GM21447 (cell line): ENCODE measurements around the gene MOB3B.
"Not testable (repeated sequence)": the region's sequence is repeated elsewhere in the genome, so short reads cannot be mapped to it uniquely, and the experiment has no call there.

ENCODE experiments used
- ATAC-seq: cut with Tn5 transposase; IDR thresholded peaks from one replicate; pipeline ENCODE4 v1.9.1; 2021; ENCODE audit not compliant: unreplicated experiment

Gene MOB3B

DNA sequence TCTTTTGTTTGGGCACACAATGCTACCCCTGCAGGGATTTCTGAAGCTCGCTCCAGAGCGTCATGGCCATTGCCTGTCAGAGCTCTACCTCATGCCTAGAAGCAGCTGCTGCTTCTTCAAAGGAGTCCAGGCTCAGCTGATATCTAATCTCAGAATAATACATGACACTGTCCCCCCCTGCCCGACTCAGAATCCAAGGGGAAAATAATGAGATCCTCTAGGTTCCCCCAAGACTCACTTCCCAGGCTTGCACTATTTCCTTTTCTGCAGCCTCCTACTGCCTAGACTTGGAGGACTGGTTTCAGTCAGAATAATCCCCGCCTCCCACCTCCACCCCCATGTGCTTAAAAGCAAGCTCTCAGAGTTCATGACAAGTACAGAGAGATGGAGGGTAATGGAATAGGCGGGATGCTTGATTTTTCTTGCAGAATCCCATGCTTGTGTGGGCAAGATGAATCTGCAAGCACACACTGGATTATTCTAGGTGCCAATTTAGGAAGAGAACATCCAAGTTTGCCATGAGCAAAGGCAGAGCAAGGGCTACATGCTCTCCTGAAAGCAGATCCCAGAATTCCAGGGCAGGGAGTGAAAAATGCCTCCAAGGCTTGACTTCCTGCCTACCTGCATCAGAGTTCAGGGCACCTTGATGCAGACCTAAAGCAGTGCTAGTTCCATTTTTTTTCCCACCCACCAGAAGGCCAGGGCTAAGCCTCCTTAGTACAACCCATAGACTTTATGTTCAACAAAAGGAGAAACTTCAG lies 102.9 kb downstream of the MOB3B start:
- ATAC-seq: no peak

DNA sequence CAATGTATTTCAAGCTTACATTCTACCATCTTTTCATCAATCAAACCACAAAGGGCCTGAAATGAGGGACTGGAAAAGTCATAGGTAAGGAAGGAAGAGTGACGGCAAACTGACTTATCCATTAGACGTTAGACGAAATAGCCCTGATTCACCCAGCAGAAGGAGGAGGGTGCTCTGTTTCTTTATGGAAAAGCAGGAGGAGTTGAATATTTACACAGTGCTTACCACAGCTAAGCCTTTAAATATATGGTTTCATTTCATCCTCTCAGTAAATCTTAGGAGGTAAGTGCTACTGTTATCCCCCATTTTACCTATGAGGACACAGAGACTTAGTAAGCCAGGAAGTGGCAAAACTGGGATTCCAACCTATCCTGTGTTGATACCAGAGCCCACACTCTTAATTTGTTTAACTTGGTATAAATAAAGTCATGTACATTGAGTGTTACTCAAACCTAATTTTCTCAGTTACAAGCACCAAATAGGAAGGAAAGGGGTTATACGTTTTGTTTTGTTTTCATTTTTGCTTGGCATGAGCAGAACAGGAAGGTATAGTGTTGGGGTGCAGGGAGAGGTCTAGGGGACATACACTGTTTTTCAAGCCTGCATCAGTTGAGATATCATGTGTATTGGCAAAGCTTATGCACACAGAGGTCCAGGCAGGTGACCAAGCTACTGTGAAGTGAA lies 103.6 kb downstream of the MOB3B start:
- ATAC-seq: no peak

DNA sequence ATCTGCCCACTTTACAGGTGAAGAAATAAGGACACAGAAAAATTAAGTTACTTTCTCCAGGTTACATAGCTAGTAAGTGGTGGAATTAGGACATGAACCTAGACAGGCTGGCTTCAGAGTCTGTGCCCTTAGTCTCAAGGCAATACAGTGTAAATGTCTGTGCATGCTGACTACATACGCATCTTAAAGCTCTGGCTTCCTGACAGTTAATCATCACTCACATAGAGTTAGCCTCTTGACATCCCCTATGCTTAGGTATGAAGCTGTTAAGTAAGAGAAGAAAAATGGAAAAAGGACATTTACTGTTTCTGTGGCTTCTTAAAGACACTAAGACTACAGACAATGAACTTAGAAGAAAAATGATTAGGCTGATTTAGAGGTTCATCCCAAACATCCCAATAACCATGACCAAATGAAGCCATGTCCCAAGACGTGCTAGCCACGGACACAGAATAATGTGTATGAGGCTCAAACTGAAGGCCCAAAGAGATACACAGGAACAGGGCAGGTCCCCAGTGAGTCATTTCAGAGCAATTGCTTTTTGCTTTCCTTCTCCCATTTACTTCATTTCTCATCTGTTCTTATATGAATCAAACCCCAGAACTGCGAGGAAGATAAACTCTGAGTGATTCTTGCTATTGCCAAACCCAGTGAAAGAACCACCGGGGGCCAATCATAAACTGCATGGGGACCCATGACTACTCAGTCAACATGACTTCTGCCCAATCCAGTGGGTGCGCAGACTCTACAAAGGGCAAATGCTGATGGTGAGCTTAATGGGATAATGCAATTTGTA lies 105.5 kb downstream of the MOB3B start:
- no peak for ATAC-seq

DNA sequence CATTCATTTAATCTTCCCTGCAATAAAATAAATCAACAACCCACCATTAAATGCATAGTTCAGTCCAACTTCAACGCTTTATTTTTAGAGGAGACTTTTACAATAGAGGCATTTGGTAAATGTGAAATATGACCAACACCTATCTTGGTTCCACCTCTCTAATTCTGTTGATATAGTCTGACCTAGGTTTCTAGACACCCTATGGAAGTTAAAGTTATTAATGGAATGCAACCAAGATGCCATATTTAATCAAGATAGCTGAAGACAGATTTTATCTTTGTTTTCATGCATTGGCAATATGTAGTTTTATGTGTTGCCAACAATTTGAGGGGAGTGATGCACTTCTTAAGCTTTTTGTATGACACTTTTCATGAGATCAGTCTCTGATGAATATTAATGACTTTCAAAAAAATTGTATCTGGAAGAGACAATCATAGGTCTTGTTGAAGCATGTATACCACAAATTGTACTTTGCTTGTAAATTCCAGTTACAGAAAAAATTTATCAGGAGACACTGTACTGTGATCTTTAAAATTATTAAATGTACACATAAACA lies 107.3 kb downstream of the MOB3B start:
- no peak for ATAC-seq

DNA sequence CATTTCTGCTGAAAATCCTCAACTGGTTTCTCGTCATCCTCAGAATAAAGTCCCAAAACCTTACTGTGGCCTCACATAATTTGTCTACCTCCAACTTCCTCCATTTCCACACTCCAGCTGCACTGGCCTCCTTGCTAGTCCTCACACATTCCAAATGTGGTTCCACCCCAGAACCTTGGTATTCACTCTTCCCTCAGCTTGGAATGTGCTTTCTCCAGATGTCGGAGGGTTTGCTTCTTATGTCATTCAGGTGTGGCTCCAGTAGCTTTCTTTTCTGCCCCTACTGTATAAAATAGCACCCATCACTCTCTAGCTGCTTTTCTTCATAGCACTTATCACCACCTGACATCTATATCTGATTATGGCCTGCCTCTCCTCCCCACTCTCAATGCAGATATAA lies 108.0 kb downstream of the MOB3B start:
- no peak for ATAC-seq

DNA sequence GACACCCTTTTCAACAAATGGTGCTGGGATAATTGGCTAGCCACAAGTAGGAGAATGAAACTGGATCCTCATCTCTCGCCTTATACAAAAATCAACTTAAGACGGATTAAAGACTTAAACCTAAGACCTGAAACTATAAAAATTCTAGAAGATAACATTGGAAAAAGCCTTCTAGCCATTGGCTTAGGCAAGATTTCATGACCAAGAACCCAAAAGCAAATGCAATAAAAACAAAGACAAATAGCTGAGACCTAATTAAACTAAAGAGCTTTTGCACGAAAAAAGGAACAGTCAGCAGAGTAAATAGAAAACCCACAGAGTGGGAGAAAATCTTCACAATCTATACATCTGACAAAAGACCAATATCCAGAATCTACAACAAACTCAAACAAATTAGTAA lies 110.1 kb downstream of the MOB3B start:
- ATAC-seq: not testable (repeated sequence)

DNA sequence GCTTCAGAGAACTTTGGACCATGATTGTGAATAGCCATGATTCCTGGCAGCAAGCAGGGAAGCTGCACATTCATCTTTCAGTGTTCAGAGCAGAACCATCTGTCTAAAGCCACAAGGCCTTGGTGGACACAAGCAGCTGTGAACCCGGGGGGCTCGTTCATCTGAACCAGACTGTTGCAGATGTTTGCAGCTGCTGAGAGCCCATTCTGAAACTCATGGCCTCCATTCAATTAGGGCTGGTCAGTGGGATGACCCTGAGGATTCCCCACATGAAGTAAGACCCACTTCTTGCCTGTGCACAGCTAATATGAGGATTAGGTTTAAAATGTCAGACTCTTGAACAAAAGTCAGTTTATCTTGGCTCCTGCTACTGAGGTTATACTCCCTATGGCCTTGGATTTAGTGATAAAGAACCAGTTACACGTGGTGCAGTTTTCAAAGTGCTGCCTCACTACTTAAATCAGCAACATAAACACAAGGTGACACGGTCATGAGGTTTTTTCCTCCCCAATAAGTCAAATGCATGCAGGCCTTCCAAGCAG lies 115.3 kb downstream of the MOB3B start:
- ATAC-seq: no peak

DNA sequence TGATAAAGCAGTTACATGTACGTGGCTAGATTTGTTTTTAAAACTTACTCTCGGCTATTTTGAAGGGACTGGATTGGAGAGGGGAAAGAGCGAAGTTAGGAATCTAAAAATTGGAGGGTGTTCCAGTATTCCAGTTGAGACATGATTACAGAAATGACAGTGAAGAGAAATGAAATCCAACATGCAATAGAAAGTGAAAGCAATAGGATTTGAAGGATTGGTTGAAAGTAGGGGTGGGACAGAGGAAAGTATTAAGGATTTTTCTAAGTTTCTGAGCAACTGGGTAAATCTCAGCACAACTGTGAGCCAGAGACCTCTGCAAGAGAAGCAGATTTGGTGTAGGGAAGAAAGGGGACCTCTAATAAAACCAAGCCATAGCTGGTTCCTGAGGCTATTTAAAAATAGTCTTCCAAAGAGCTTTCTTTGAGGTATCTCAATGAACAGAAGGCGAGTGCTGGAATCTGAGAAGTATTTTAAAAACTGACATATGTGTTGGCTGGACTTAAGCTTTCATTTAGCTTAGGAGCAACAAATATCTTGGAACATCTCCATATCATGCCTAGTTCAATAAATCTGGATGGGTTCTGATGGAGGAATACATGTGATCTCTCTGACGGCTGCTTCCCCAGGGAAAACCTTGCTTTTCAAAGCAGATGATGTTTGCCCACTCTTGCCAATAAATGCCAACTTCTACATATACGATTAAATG lies 115.9 kb downstream of the MOB3B start:
- no peak for ATAC-seq

DNA sequence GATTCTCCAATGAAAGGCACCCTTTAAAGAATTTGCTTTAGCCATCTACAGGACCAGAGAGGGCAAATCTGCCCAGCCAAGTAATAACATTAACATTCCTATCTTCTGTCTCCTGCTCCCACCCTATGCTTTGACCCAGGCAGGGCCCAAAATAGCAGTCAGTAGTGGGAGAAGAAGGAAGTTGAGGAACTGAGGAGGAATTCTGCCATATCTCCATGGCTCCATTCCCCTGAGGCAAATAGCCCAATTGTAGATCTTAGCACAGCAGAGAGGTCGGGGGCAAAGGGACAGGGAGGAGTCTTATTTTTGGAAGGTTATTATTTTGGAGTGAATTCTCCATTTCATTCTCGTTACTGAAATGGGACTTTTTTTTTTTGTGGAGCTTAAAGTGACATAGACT lies 116.7 kb downstream of the MOB3B start:
- no peak for ATAC-seq

DNA sequence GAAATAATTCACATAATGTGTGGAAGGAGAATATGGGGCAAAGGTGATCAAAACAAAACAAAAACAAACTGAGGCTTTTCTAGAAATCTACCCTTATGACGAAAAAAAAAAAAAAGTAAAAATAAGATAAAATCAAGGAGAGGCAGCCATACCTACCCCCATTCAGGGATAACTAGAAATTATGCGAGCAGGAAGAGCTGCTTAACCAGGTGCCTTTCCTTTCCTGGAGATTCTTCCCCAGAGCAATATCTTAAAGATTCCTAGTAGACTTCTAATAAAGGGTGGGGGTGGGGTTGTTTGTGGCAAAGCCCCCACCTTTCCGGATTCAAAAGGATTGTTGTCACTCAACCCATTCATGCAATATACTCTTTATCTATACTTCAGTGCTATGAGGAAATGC lies 117.5 kb downstream of the MOB3B start:
- ATAC-seq: no peak

DNA sequence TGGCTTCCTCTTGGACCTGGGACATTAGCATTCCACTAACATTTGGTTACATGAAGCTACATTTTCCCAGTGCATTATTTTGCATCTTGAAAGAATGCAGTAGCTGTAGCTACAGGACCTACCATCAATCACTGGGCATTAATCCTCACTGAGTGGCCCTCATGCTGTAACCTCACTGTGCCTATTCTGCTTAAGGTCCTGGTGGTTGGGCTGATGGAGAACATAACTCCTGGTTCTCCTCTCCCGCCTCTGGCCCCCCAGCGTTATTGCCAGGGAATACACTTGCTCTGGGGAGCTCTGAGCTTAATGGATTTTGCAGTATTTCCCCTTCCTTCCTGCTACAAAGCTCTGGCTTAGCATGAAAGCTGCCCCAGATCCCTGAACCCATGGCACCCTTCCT lies 121.1 kb downstream of the MOB3B start:
- no peak for ATAC-seq

DNA sequence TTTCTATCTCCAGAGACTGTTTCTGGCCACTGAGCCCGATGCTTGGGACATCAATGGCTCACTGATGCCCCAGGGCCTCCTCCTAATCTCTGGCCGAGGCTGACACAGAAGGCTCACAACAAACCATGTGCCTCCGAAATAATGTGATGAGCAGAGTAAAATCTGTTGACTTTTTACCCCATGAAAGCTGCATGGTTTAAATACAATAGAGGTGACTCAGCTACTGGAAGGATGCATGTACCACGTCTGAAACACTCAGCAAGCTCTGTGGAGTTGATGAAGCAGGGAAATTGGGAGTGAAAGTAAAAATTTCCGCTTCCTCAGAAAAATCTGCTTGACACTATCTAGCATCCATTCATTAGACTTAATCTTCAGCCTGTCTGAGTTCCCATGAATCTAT lies 121.6 kb downstream of the MOB3B start:
- no peak for ATAC-seq

DNA sequence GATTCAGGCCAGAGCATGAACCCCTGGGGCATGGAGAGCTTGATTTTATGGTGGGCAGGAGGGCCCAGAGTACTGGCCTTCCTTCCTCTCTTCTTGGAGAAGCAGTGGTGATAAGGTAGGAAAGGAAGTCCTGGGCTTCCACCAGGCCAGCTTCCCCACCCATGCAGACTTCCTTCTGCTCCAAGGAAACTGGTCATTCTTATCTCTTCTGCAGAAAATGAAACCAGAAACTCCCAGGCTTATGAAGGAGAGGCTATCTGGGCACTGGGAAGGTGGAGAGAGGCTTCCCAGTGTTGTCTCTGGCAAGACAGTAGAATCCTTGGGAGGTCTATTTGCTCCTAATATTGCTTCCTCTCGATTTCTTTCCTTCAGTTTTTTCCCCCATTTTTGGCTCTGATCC lies 122.1 kb downstream of the MOB3B start:
- ATAC-seq: no peak

DNA sequence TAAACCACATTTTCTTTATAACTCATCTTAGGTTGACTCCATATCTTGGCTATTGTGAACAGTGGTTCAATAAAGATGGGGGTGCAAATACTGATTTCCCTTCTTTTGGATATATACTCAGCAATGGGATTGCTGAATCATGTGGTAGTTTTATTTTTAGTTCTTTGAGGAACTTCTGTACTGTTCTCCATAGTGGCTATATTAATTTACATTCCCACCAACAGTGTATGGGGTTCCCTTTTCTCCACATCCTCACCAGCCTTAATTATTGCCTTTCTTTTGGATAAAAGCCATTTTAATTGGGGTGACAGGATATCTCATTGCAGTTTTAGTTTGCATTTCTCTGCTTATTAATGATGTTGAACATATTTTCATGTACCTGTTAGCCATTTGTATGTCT lies 125.0 kb downstream of the MOB3B start:
- no peak for ATAC-seq

DNA sequence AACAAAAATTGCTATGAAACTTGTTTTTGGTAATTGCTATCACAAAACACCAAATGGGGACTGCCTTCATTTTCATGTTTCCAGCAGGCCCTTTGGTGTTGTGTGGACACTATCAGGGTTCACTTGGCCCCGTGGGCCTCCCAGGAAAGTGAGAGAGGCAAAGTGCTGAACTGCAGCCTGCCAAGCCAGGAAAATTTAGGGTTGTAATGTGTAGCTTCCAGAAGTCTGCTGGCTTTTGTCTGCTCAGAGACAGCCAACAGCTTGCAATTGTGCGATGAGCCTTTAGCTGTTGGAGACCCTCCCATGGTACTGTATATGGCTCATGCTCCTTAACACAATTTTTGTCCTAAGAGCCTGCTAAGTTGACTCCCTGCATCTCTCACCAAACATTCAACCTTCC lies 127.0 kb downstream of the MOB3B start:
- no peak for ATAC-seq

DNA sequence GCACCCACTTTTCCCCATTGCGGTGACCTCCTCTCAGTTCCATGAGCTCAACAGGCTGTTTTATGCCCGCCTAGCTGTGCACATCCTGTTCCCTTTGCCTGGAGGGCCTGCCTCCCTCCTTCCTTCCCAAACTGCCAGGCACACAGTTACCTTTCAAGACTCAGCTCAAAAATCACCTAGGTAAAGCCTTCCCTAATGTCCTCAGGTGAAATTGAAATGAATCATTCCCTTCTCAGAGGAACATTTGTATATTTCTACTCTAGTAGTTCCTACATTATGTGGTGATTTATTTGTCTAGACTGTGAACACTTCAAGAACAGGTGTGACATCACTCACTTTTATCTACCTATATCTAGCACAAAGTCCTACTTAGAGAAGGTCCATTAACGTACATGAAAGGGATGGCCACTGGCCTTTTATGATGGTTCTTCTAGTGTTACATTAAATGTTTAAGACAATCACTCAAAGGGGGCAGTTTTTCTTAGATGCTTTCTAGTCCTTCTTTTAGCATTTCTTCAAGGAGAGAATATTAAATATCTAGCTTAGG lies 129.2 kb downstream of the MOB3B start:
- ATAC-seq: no peak

DNA sequence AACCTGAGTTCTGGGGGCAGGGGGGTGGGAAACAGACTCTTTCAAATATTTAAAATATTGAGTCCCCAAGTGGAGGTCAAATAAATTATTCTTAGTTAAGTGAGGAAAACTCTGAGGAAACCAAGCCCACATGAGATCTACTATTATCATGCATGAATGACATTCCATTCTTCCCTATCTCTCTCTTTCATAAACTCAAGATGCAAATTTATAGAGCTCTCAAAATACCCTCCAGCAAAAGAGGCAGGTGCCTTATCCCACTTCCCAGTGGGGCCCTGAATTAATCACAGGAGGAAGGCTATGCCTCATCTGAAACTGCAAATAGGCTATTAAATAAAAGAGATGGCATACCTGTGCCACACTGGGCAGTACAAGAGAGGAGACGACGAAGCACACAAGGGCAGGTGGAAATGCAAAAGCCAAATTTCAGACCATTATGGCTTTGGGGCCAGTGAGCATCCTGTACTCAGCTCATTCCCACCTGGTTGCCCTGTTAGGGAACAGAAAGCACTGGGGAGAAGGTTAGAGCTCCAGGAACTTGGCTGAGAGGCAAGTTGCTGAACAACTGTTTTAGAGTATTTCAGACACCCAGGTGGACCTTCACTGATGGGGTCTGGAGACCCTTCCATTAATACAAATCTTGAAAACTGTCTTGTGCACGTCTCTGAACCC lies 130.5 kb downstream of the MOB3B start:
- ATAC-seq: no peak

DNA sequence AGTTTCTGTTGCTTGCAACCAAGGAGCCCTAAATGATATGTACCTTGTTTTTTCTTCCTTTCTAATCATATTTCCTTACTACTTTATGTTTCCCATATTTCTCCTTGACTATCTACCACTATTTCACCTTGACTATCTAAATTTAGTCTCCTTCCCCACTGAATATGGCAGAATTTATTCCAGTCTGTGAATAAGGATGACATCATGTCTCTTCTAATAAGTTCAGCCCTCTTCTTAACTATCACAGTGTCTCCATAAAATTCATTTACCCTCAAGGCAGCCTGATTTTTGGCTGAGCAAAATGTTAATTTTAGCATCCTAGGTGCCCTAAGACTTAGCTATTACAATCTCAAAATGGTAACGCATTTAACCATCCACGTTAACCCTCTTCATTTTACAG lies 133.1 kb downstream of the MOB3B start:
- no peak for ATAC-seq

DNA sequence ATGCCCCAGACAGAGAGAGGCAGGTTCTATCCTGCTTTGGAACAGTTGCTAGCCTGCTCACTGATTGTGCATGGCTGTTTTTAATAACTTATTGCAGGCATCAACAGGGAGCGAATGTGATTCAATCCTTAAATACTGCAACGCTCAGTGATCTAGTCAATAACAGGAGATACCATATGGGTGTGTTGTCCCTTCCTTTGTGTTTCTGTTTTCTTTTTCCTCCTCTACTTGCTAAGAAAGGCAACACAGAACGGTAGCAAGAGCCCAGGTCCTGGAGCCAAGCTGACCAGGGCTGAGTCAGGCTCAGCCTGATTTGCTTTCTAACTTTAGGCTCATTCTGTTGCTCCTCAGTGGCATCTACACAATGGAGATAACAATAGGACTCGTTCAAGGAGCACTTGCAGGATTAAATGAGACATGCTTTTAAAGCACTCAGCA lies 134.1 kb downstream of the MOB3B start:
- no peak for ATAC-seq

DNA sequence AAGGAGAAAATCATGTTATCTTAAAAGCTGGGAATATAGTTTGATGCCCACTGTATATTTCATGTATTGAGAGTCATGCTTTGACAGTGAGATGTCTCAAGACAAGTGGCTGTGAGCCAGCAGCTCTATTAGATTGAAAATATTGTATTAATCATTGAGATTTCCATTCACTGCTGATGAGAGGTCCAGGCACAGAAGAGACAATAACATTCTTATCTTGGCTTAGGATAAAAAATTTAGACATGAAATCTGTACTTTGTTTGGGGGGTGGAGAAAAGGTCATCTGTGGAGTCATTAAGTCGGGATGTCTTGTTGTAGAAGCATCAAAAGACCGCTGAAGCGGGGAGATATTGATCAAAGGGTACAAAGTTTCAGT lies 134.8 kb downstream of the MOB3B start:
- ATAC-seq: no peak
